Stimulated activated CD8-positive, alpha-beta memory T cell treated with anti-CD3 and anti-CD28 coated beads, Interleukin-4, amount 100 ng/mL, for 4 hours (primary cell): ENCODE measurements around the gene CAPS.

Experiments used
- DNase-seq, 2 donors: peaks; one replicate each; pipeline ENCODE4 v3.0.0-alpha.2; 2020; ENCODE audit warnings: low read depth in 2 of 2, low spot score in 1 of 2

CAPS gene

DNA sequence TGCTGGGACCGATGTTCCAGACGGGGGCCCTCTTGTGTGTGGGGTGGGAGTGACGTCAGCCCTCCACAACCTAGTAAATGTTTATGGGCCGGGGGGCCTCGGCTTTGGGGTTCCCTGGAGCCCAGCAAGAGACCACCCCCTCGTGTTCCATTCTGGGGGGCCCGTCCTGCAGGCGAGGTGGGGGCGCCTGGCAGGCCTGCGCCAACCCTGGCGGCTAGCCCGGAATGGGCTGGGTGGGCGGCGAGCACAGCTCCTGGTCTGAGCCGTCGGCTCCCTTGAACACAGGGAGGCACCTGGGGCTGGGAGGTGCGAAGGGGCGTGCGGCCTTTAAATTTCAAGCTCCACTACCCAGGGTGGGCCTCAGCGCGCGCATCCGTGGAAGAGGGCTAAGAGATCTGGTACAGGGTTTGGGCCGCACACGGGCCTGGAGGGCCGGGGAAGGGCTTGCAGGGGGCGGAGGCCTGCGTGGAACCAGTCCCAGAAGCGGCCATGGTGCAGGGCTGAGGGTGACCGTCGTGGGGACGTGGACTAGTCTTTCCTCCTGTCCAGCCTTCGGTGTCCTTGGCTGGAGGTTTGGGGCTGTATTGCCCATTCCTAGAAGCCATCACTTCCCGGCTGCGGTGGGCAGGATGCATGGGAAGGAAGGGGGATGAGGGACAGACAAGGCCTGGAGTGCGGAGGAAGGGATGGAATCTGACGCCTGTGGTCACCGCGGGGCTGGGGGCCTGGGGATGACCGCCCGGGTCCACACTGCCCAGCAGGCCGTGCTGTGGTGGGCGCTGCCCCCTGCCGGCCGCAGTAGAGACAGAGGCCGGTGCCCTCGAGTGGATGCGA, 21.9 kb upstream of the CAPS start:
- DNase-seq = no peak

- no peak for DNase-seq
Measured at GRCh38 chr19:5892772-5893275, 21.2 kb upstream of the CAPS start.

DNA sequence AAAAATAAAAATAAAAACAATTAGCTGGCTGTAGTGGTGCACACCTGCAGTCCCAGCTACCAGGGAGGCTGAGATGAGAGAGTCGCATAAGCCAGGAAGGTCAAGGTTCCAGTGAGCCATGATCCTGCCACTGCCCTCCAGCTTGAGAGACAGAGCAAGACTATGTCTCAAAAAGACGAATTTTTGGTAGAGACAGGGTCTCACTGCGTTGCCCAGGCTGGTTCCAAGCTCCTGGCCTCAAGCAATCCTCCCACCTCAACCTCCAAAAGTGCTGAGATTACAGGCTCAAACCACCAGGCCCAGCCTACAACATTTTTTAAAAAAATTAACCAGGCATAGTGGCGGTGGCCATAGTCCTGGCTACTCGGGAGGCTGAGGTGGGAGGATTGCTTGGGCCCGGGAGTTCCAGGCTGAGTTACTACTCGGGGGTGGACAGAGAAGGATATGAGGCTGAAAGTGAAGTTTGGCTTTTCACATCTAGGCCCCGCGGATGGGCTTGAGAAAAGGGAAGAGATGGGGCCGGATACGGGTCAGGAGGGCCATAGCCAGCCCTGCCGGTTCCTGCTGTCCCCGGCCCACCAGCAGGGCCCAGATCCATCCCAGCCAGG, 20.7 kb upstream of the CAPS start:
- no peak for DNase-seq

GRCh38 chr19:5893907-5894703, 19.9 kb upstream of the CAPS start:
- no peak for DNase-seq

- DNase-seq = no peak
Measured at GRCh38 chr19:5894704-5895349, 19.2 kb upstream of the CAPS start.

DNA sequence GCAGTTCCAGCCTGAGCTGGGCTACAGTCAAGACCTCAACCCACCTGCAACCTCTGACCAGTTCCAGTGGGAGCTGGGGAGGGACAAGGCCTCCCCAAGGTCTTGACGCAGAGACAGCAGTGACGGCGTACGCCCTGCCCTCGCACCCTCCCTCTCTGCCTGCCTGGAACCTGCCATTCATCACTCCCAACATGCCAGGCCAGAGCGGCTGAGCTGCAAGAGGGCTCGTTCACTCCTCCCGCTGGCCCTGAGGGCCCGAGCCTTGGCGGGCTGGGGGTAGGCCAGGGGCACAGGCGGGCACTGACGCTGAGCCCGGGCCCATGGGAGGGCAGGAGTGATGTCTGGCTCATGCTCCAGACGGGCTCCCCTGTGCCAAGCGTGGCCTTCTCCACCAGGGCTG, 18.6 kb upstream of the CAPS start:
- DNase-seq = no peak

GRCh38 chr19:5895890-5896289, 18.2 kb upstream of the CAPS start:
- DNase-seq = no peak

- no peak for DNase-seq
Measured at GRCh38 chr19:5896365-5897076, 17.5 kb upstream of the CAPS start.

GRCh38 chr19:5897189-5897969, 16.7 kb upstream of the CAPS start:
- no peak for DNase-seq

DNA sequence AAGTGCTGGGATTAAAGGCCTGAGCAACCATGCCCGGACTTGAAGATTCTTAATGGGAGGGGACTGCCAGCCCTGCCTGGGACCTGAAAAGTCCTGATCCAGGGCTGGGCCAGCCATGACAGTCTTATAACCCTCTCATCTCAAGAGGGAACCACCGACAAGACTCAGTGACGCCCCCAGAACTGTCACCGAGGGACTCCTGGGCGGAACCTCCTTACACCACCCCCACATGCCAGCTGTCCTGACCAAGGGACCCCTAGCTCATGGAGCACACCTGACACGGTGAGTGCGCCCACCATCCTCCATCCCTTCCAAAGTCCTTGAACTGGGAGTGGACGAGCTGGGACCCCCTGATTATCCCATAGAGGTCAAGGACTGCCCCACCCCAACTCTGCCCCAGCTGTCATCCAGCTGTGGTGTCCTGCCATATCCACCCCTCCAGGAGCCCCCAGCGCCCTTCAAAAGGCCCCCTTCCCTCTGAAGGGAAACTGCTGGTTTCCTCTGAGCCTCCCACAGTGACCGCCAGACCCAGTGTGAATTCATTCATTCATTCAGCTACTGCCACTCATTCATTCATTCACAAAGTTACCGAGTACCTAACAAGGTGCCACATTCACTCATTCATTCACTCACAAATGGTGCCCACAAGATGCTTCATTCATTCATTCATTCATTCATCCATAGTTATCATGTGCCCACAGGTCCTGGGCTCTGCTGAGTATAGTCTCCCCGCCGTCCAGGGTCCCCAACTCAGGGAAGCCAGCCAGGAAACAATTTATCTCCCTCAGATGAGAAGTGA, 14.1 kb upstream of the CAPS start:
- DNase-seq = no peak

- DNase-seq = no peak
Measured at GRCh38 chr19:5900976-5901375, 13.1 kb upstream of the CAPS start.

- peak in 1 of 2 donors; percentile 10 for DNase-seq
Measured at GRCh38 chr19:5903056-5903623, 10.9 kb upstream of the CAPS start.

- peak; percentile 93 to 96 for DNase-seq
Measured at GRCh38 chr19:5903624-5904351, 10.3 kb upstream of the CAPS start, which contains the start of gene NDUFA11. TSS of gene NDUFA11 (minus strand) at chr19:5903790. CDS start at chr19:5903708, 82 bp downstream.

- peak; percentile 99 to 100 for DNase-seq
Measured at GRCh38 chr19:5904352-5905113, 9.5 kb upstream of the CAPS start, which contains the start of gene VMAC. TSS of gene VMAC (plus strand) at chr19:5904872. CDS start at chr19:5904891, 19 bp downstream.

DNA sequence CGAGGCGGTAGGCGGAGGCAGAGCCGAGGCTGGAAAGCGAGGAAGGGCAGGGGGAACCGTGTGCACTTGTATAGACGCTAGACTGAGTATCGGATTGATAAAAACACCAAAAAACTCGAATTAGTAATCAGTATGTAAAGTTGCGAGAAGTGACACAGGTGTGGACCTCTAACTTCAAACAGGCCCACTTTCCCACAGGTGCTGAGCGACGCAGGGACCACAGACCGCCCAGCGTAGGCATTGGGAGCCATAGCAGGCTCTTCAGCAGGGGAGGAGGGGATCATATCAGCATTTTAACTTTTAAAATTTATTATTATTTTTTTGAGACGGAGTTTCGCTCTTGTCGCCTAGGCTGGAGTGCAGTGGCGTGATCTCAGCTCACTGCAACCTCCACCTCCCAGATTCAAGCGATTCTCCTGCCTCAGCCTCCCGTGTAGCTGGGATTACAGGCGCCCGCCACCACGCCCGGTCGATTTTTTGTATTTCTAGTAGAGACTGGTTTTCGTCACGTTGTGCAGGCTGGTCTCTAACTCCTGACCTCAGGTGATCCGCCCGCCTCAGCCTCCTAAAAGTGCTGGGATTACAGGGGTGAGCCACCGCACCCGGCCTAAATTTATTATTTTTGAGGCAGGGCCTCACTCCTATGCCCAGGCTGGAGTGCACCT, 8.8 kb upstream of the CAPS start:
- DNase-seq = no peak

DNA sequence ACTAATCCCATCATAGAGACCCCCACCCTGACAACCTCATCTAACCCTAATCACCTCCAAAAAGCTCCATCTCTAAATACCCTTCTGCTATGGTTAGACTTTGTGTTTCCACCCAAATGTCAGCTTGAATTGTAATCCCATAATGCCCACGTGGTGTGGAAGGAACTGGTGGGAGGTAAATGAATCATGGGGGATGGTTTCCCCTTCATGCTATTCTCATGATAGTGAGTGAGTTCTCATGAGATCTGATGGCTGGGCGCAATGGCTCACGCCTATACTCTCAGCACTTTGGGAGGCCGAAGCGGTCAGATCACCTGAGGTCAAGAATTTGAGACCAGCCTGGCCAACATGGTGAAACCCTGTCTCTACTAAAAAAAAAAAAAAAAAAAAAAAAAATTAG, 6.8 kb upstream of the CAPS start:
- DNase-seq = no peak
